ENCODE data around the gene LEKR1.

GRCh38 chr3:157073810-157074209 lies 247.7 kb downstream of the LEKR1 start:
- TF ChIP-seq NFIC (IDR thresholded peaks at IDR 0.05) (no peak), FIP1L1 (IDR thresholded peaks at IDR 0.05; ENCODE audit: low read depth, low read length, poor library complexity, severe bottlenecking) (no peak), EWSR1 (IDR thresholded peaks at IDR 0.05; ENCODE audit: borderline replicate concordance, low read depth, partially characterized antibody) (no peak), FOXO4 (CRISPR knock-in tag; IDR thresholded peaks at IDR 0.05) (no peak), ELK3 (CRISPR knock-in tag; IDR thresholded peaks at IDR 0.05) (no peak), GABPA (tag; conservative IDR thresholded peaks at IDR 0.05; ENCODE audit: low read depth) (no peak)

Data from K562 (cell line).